Activated CD4-positive, alpha-beta T cell treated with anti-CD3 and anti-CD28 coated beads, Interleukin-2, Interleukin-6, amounts not matched to agents 100 ng/mL and 50 ng/mL, durations not matched to agents 16 hours and 8 hours (primary cell): Measurements from ENCODE around the gene DPAGT1.
"Not testable (repeated sequence)": the region's sequence is repeated elsewhere in the genome, so short reads cannot be mapped to it uniquely, and the experiment has no call there.

Experiments used
- DNase-seq: peaks from one replicate; pipeline ENCODE4 v3.0.0-alpha.2; 2020

The DPAGT1 gene

GRCh38 chr11:119093942-119094815 is 7.5 kb downstream of the DPAGT1 start:
- DNase-seq, result peak; percentile 60

DNA sequence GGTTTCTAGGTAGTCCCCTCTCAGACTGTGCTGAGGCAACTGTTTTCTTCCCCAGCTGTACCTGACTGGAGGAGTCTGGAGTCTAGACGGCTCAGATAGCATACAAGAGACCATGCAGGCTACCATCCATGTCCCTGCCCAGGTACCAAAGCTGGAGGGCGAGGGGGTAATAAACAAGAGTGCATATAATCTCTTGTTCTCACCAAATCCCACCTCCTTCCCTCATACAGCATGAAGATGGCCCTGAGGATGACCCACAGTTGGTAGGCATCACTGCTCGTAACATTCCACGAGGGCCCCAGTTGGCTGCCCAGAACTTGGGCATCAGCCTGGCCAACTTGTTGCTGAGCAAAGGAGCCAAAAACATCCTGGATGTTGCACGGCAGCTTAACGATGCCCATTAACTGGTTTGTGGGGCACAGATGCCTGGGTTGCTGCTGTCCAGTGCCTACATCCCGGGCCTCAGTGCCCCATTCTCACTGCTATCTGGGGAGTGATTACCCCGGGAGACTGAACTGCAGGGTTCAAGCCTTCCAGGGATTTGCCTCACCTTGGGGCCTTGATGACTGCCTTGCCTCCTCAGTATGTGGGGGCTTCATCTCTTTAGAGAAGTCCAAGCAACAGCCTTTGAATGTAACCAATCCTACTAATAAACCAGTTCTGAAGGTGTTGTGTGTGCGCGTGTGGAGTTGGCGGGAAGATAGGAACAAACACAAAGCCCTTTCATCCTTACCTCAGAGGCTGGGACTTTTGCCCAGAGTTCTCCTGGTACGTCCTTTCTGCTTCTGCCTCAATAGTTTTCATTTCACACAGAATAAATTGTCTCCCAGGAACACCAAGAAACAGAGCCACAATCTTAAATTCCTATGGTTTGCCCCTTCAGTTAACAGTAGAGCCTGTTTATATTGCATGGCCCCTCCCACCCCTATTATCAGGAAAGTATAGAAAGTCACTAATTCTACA is 8.5 kb downstream of the DPAGT1 start:
- no peak for DNase-seq

DNA sequence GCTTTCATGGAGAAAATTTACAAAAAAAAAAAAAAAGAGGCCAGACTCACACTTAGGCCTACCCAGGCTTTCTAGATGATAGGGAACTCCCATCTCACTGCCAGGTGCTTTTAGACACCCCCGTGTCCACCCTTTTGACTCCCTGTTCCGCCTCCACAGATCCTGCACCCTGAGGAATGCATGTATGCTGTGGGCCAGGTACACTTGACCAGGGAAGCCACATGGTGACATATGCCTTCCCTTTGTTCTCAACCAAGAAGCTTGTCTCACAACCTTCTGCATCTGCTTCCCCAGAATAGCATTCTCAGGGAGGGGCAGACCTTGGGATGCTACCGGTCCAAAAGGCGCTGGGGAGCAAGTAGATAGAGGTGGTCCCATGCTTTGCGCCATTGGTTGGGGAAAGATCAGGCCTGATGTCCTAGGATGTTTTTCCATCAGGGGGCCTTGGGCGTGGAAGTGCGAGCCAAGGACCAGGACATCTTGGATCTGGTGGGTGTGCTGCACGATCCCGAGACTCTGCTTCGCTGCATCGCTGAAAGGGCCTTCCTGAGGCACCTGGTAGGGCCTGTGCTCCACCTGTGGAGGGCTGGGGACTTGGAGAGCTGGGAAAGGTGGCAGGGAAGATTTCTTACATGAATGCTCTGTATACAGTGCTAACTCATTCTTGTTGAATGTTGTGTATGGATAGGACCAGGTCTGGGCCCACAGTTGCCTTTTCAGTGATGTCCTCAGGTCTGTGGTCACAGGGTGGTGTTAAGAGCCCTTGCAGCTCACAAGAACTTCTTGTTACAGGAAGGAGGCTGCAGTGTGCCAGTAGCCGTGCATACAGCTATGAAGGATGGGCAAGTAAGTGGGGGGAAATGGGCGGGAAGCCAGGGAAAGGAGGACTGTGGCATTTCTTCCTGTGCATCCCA is 9.4 kb downstream of the DPAGT1 start:
- no peak for DNase-seq

GRCh38 chr11:119091178-119091577 is 10.5 kb downstream of the DPAGT1 start:
- no peak for DNase-seq

GRCh38 chr11:119089319-119089718 is 12.3 kb downstream of the DPAGT1 start:
- DNase-seq, result no peak

- DNase-seq, result no peak
Measured at GRCh38 chr11:119088406-119088805, 13.2 kb downstream of the DPAGT1 start.

- DNase-seq, result no peak
Measured at GRCh38 chr11:119087747-119088241, 13.9 kb downstream of the DPAGT1 start.

- no peak for DNase-seq
Measured at GRCh38 chr11:119087123-119087522, 14.5 kb downstream of the DPAGT1 start.

- DNase-seq, result no peak
Measured at GRCh38 chr11:119085437-119085847, 16.2 kb downstream of the DPAGT1 start.

DNA sequence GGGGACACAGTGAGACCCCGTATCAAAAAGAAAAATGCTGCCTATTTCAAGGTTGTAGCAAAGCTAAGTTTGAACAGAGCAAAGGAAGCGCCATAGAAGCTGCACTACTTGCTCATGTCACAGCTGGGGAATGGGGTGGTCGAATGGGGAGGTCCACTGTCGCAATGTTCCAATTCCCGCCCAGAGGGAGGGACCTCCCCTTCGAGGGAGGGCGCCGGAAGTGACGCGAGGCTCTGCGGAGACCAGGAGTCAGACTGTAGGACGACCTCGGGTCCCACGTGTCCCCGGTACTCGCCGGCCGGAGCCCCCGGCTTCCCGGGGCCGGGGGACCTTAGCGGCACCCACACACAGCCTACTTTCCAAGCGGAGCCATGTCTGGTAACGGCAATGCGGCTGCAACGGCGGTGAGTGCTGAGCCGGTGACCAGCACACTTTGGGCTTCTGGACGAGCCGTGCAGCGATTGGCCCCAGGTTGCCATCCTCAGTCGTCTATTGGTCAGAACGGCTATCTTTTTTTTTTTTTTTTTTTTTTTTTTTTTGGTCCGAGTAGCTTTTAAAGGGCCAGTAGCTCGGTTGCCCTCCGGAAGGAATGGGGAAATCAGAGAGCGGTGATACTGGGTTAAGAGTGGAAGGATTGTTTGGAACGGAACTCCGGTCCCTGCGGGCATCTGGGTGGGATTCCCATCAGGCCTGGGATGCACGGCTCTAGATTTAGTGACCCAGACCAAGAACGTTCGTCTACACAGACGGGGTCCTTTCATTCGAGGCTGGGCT is 16.8 kb downstream of the DPAGT1 start, which contains the start of gene HMBS:
TSS of gene HMBS (plus strand) at position 219 of the 774 bp plus-strand sequence. CDS start at position 372, 153 bp downstream.
- peak; percentile 95 for DNase-seq

GRCh38 chr11:119081682-119082260 is 19.9 kb downstream of the DPAGT1 start:
- DNase-seq, result no peak

DNA sequence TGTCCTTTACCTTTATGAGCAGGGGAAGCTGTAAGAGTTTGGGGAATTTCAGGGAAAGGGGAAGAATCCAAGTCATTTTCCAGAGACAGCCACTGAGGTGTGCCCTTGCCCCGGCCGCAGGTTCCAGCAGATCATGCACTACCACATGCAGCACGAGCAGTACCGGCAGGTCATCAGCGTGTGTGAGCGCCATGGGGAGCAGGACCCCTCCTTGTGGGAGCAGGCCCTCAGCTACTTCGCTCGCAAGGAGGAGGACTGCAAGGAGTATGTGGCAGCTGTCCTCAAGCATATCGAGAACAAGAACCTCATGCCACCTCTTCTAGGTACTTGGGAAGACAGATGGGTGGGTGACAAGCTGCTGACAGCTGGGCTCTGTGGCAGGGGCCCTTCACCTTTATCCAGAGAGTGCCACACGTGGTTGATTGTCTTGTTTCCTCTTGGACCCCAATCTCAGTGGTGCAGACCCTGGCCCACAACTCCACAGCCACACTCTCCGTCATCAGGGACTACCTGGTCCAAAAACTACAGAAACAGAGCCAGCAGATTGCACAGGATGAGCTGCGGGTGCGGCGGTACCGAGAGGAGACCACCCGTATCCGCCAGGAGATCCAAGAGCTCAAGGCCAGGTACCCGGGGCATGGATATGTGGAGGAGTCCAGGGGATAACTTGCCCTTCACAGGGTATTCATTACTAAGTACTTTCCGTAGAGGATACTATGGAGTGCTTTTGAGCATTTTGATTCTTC is 22.8 kb downstream of the DPAGT1 start:
- no peak for DNase-seq

GRCh38 chr11:119077839-119078238 is 23.8 kb downstream of the DPAGT1 start:
- no peak for DNase-seq

GRCh38 chr11:119067371-119068222 is 34.1 kb downstream of the DPAGT1 start, which contains the start of gene VPS11:
TSS of gene VPS11 (plus strand) at chr11:119067818. CDS start at chr11:119067824, 6 bp downstream.
- peak; percentile 99 for DNase-seq

- peak; percentile 65 for DNase-seq
Measured at GRCh38 chr11:119065369-119065768, 36.3 kb downstream of the DPAGT1 start.

- no peak for DNase-seq
Measured at GRCh38 chr11:119062779-119063178, 38.9 kb downstream of the DPAGT1 start.

DNA sequence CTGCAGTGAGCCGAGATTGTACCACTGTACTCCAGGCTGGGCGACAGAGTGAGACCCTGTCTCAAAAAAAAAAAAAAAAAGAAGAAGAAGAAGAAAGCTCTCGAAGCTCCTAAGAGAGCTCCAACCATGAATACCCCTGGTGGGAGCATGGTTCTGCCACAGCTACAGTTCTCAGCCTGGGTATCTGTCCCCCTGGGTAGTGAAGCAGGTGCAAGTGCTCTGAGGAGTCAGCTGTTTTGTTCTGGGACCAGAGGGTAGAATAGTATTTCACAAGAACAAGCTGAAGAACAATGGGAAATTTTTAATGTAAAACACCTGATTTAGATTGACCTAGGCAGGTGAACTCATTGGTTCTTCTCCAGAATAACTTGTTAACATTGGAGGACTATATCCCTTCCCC is 40.4 kb downstream of the DPAGT1 start:
- no peak for DNase-seq

DNA sequence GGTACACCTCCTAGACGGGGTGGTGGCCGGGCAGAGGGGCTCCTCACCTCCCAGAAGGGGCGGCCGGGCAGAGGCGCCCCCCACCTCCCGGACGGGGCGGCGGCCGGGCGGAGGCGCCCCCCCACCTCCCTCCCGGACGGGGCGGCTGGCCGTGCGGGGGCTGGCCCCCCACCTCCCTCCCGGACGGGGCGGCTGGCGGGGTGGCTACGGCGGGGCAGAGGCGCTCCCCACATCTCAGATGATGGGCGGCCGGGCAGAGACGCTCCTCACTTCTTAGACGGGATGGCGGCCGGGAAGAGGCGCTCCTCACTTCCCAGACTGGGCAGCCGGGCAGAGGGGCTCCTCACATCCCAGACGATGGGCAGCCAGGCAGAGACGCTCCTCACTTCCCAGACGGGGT is 42.5 kb downstream of the DPAGT1 start:
- not testable (repeated sequence) for DNase-seq
